Bronchial epithelial cell (primary cell): ENCODE data around the gene CNP. TPM values are rescaled to one million over a fixed set of nuclear protein-coding genes. Genes with fewer than 3 reads are reported as not detected.

ENCODE experiments used
- DNase-seq: peaks from one replicate; pipeline ENCODE4 v3.0.0-alpha.2; 2010; ENCODE audit warnings: low read depth
- FAIRE-seq: peaks from 2 replicates; lab custom pipeline; 2011; peaks lifted over from hg19 to GRCh38; lab: Jason Lieb, UNC
- H3K27me3 ChIP-seq: 2 replicates; pipeline ENCODE4 v1.5.1; 2011; ENCODE audit warnings: low read length; ENCODE audit not compliant: control insufficient read depth, insufficient read depth
- H3K36me3 ChIP-seq: 2 replicates; pipeline ENCODE4 v1.5.1; 2011; ENCODE audit warnings: low read length; ENCODE audit not compliant: control insufficient read depth, insufficient read depth
- H3K4me3 ChIP-seq: 2 replicates; pipeline ENCODE4 v1.5.1; 2011; ENCODE audit warnings: mild to moderate bottlenecking, low read depth, low read length, control low read depth
- total RNA-seq: library from RNA; depleted of rRNA; stranded (reverse); fragments of >200 nt; gene quantifications from 2 replicates; pipeline ENCODE4 v1.2.1, GENCODE V29; 2014
- TF ChIP-seq, protein P1 (sequence below): IDR thresholded peaks from 2 replicates; pipeline ENCODE4 v1.5.1; 2011; ENCODE audit warnings: mild to moderate bottlenecking, moderate library complexity, low read length, control low read depth, inconsistent platforms; ENCODE audit not compliant: insufficient read depth, severe bottlenecking

The CNP gene
- total RNA-seq, 1 donor from 2014 or later = 16.3 TPM

DNA sequence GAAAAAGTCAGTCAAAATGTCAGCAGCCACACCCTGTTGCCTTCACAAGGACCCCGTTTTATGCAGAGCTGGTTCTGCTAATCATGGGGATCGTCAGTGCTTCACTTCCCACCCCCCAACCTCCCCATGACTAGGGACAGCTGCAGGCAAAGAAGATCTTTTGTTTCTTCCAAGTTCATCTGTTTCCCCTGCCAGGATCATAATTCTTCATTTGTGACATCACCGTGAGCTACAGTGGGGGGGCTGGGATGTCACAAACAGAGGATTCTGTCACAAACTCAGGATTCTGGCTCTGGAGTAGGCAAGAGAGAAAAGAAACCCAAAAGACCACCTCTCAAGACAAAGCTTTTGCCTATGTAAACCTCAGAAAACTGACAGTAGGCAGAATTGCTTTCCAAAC lies 26.0 kb downstream of the CNP start:
- no peak overlapping the region for H3K4me3 ChIP-seq
- DNase-seq = no peak
- H3K36me3 ChIP-seq = peaks cover 21% of the 10 kb centered on the region
- TF ChIP-seq, protein P1, sequence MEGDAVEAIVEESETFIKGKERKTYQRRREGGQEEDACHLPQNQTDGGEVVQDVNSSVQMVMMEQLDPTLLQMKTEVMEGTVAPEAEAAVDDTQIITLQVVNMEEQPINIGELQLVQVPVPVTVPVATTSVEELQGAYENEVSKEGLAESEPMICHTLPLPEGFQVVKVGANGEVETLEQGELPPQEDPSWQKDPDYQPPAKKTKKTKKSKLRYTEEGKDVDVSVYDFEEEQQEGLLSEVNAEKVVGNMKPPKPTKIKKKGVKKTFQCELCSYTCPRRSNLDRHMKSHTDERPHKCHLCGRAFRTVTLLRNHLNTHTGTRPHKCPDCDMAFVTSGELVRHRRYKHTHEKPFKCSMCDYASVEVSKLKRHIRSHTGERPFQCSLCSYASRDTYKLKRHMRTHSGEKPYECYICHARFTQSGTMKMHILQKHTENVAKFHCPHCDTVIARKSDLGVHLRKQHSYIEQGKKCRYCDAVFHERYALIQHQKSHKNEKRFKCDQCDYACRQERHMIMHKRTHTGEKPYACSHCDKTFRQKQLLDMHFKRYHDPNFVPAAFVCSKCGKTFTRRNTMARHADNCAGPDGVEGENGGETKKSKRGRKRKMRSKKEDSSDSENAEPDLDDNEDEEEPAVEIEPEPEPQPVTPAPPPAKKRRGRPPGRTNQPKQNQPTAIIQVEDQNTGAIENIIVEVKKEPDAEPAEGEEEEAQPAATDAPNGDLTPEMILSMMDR = no peak
- H3K27me3 ChIP-seq = no peaks in the 10 kb centered on the region
- FAIRE-seq = no peak

DNA sequence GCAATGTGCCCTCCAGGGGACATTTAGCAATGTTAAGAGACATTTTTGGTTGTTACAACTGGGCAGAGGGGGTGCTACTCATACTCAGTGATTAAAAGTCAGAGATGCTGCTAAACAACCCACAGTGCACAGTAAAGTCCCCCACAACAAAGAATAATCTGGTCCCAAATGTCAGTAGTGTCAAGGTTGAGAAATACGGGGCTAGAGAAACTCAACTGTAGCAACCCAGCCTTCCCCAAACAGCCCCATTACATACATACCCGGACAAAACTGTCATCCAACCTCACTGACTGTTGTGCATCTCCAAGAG lies 30.2 kb downstream of the CNP start:
- Histone ChIP-seq H3K4me3 (no peak overlapping the region), H3K36me3 (peaks cover 13% of the 10 kb centered on the region), H3K27me3 (no peaks in the 10 kb centered on the region)
- FAIRE-seq (no peak), DNase-seq (no peak)
- TF ChIP-seq, protein P1 = no peak

DNA sequence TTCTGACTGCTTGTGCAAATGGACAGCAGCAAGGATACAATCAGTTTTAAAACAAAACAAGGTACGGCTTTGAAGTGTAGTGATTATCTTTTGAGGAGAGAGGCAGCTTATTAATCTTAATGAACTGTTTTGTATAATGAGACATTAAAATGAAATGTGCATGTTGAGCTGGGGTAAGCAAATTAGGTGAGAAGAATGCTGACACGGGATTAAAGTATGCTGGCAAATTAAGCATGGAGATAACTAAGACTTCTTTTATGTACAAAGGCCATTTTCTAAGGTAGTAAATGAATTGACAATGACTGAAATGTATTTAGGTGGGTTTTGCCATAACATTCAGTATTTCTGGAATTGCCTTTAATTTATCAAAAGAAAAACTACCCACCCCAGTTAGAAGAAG lies 31.9 kb downstream of the CNP start:
- Histone ChIP-seq H3K4me3 (no peak overlapping the region), H3K36me3 (peaks cover 14% of the 10 kb centered on the region), H3K27me3 (no peaks in the 10 kb centered on the region)
- TF ChIP-seq, protein P1 = no peak
- FAIRE-seq (no peak), DNase-seq (no peak)

DNA sequence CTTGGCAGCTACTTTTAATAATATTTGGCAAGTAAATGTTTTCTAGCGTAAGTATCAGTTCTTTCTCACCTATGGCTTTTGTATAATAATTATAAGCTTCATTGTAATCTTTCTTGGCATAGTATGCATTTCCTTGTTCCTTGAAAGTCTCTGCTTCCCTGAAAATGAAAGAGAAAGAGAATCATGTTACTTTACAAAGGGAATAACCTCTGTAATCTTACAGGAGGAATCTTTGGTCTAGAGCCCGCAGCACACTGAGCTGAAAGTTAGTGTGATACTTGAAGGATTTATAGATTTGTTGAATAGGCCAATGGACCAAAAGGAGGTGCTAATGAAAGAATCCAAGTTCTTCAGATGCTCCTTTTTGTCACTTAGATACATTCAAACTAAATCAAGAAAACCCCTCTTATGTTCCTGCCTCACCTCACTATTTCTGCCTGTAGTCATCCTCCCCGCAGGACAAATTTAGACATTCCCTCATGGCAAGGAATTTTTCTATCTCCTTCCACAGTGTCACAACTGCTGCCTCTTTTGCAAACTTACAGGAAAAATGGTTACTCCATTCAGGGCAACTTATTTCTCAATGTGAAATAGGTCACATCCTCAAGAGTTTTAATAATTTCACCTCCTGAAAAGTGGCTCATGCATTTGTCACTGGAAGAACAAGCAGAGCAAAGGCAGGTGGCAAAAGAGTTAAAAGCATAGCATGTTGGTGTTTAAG lies 34.0 kb downstream of the CNP start:
- Histone ChIP-seq H3K4me3 (no peak overlapping the region), H3K27me3 (no peaks in the 10 kb centered on the region), H3K36me3 (peaks cover 13% of the 10 kb centered on the region)
- no peak for DNase-seq
- no peak for FAIRE-seq
- TF ChIP-seq, protein P1 = no peak

DNA sequence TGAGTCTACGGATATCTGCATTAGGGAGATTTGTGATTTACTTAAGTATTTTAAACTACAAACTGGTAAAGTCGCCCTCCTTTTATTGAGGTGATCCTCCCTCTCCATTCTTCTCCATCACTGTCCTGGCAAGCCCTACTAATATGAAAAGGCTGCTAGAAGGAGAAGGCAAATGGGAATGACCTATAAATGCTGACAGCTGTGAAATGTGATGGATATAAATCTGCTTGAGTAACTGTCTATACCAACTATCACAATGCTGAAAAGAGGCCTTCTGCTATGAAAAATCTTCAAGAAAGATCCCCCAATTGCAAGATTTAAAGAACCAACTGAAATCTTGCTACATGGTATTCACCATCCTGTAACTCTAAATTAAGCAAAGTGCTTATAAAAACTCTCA lies 35.1 kb downstream of the CNP start:
- TF ChIP-seq, protein P1 = no peak
- DNase-seq (no peak), FAIRE-seq (no peak)
- Histone ChIP-seq H3K27me3 (no peaks in the 10 kb centered on the region), H3K4me3 (no peak overlapping the region), H3K36me3 (peaks cover 10% of the 10 kb centered on the region)
